Neural cell (in vitro differentiated cells): ENCODE data around the gene RCSD1.

ENCODE experiments used
- CTCF ChIP-seq: fragments of 450-650 bp; IDR thresholded peaks from 2 replicates; pipeline ENCODE4 v1.5.1; 2014; ENCODE audit warnings: antibody characterized with exemption, mild to moderate bottlenecking, moderate library complexity; ENCODE audit not compliant: poor library complexity, severe bottlenecking
- REST ChIP-seq: IDR thresholded peaks from 2 replicates; pipeline ENCODE4 v1.6.1; 2012; ENCODE audit warnings: borderline replicate concordance

- TF ChIP-seq CTCF (no peak), REST (no peak)
These were observed 119.7 kb downstream of the RCSD1 start for GRCh38 chr1:167749741-167750140.
